Spleen (tissue), 7 donors: ENCODE measurements around the gene ADGB.

ENCODE experiments used
- POLR2A ChIP-seq, 3 donors: fragments of 450-650 bp; IDR thresholded peaks; one replicate each; pipeline ENCODE4 v1.5.1; 2017; ENCODE audit warnings: antibody characterized with exemption in 3 of 3, mild to moderate bottlenecking in 1 of 3
- TF ChIP-seq, protein P1 (sequence below), 11 experiments: fragments of 200-600 bp in 7 of 11; fragments of 450-650 bp in 4 of 11; sonication (generic) in 4 of 11; IDR thresholded peaks in 8 of 11; conservative IDR thresholded peaks in 3 of 11; 1 replicate in 7 of 11; 2 replicates in 4 of 11; pipeline versions ENCODE4 v1.4.0 to v1.8.0; 2016 to 2021; ENCODE audit warnings: antibody characterized with exemption in 11 of 11, inconsistent platforms in 4 of 11, mild to moderate bottlenecking in 1 of 11
- donor health status: DM: no; HTN: no; CAD: no; lungs with moderate emphysema.
- donor health status: DM: no; HTN: no; CAD: no.
- donor health status: DM: no; HTN: no; CAD: no.

DNA sequence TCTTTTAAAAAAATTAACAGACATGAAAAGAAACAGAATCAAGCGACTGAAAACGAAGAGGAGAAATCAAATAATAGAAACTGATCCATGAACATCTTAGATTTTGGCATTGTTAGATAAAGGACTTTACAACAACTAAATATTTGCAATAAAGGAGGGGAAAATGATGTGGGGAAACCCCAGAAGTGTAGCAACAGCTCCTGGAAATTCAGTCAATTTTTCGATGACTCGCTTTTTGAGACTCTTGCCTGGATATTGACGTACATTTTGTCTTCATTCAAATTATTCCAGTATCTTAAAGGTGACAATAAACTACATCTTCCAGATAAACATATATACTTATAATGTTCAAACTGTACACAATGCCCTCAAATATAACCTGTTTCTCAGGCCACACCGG is 44.1 kb downstream of the ADGB start:
- TF ChIP-seq POLR2A (IDR thresholded peaks at IDR 0.05): no peak
- TF ChIP-seq, protein P1, sequence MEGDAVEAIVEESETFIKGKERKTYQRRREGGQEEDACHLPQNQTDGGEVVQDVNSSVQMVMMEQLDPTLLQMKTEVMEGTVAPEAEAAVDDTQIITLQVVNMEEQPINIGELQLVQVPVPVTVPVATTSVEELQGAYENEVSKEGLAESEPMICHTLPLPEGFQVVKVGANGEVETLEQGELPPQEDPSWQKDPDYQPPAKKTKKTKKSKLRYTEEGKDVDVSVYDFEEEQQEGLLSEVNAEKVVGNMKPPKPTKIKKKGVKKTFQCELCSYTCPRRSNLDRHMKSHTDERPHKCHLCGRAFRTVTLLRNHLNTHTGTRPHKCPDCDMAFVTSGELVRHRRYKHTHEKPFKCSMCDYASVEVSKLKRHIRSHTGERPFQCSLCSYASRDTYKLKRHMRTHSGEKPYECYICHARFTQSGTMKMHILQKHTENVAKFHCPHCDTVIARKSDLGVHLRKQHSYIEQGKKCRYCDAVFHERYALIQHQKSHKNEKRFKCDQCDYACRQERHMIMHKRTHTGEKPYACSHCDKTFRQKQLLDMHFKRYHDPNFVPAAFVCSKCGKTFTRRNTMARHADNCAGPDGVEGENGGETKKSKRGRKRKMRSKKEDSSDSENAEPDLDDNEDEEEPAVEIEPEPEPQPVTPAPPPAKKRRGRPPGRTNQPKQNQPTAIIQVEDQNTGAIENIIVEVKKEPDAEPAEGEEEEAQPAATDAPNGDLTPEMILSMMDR (IDR thresholded peaks at IDR 0.05 in 8 of 11, conservative IDR thresholded peaks at IDR 0.05 in 3 of 11): no peak
